Measurements from ENCODE around the gene LRRC14B.

The LRRC14B gene

GRCh38 chr5:191036-191948 lies at the start of gene LRRC14B:
TSS of gene LRRC14B (plus strand) at chr5:191495. CDS start at chr5:191539, 44 bp downstream.
- DNase-seq (ENCODE audit: low read depth in 2 of 2), result no peak

- DNase-seq (ENCODE audit: low read depth in 2 of 2), result no peak
Measured at GRCh38 chr5:141761-142160, 49.5 kb upstream of the LRRC14B start.

GRCh38 chr5:142246-142810 lies 49.0 kb upstream of the LRRC14B start:
- DNase-seq (ENCODE audit: low read depth in 2 of 2), result no peak

GRCh38 chr5:143041-143440 lies 48.3 kb upstream of the LRRC14B start:
- DNase-seq (ENCODE audit: low read depth in 2 of 2), result no peak

- DNase-seq (ENCODE audit: low read depth in 2 of 2), result no peak
Measured at GRCh38 chr5:144941-145340, 46.4 kb upstream of the LRRC14B start.

GRCh38 chr5:145585-146323 lies 45.5 kb upstream of the LRRC14B start:
- no peak for DNase-seq (ENCODE audit: low read depth in 2 of 2)

GRCh38 chr5:147751-148150 lies 43.5 kb upstream of the LRRC14B start:
- DNase-seq (ENCODE audit: low read depth in 2 of 2), result no peak

- no peak for DNase-seq (ENCODE audit: low read depth in 2 of 2)
Measured at GRCh38 chr5:149745-150485, 41.4 kb upstream of the LRRC14B start.

- DNase-seq (ENCODE audit: low read depth in 2 of 2), result no peak
Measured at GRCh38 chr5:150746-151145, 40.5 kb upstream of the LRRC14B start.

- DNase-seq (ENCODE audit: low read depth in 2 of 2), result no peak
Measured at GRCh38 chr5:152077-152476, 39.2 kb upstream of the LRRC14B start.

GRCh38 chr5:153256-153655 lies 38.0 kb upstream of the LRRC14B start:
- DNase-seq (ENCODE audit: low read depth in 2 of 2), result no peak

- DNase-seq (ENCODE audit: low read depth in 2 of 2), result no peak
Measured at GRCh38 chr5:154236-154635, 37.1 kb upstream of the LRRC14B start.

GRCh38 chr5:154826-155225 lies 36.5 kb upstream of the LRRC14B start:
- DNase-seq (ENCODE audit: low read depth in 2 of 2), result no peak

GRCh38 chr5:155651-156410 lies 35.5 kb upstream of the LRRC14B start:
- no peak for DNase-seq (ENCODE audit: low read depth in 2 of 2)

- no peak for DNase-seq (ENCODE audit: low read depth in 2 of 2)
Measured at GRCh38 chr5:156411-157072, 34.8 kb upstream of the LRRC14B start.

GRCh38 chr5:157126-157715 lies 34.1 kb upstream of the LRRC14B start:
- no peak for DNase-seq (ENCODE audit: low read depth in 2 of 2)

GRCh38 chr5:157801-158200 lies 33.5 kb upstream of the LRRC14B start:
- DNase-seq (ENCODE audit: low read depth in 2 of 2), result no peak

GRCh38 chr5:158807-159447 lies 32.4 kb upstream of the LRRC14B start:
- no peak for DNase-seq (ENCODE audit: low read depth in 2 of 2)

GRCh38 chr5:159448-160172 lies 31.7 kb upstream of the LRRC14B start:
- no peak for DNase-seq (ENCODE audit: low read depth in 2 of 2)

Measured in activated CD4-positive, alpha-beta T cell treated with anti-CD3 and anti-CD28 coated beads for 24 hours (primary cell).